NCI-H1930 (cell line): ENCODE data around the gene GPN1.
"Not testable (repeated sequence)": the region's sequence is repeated elsewhere in the genome, so short reads cannot be mapped to it uniquely, and the experiment has no call there.

Experiments
- DNase-seq, 2 experiments: peaks; one replicate each; lab custom pipeline; 2025; lab: John Stamatoyannopoulos, UW

The GPN1 gene

GRCh38 chr2:27627963-27628766 is 685 bp upstream of the GPN1 start:
- no peak for DNase-seq

DNA sequence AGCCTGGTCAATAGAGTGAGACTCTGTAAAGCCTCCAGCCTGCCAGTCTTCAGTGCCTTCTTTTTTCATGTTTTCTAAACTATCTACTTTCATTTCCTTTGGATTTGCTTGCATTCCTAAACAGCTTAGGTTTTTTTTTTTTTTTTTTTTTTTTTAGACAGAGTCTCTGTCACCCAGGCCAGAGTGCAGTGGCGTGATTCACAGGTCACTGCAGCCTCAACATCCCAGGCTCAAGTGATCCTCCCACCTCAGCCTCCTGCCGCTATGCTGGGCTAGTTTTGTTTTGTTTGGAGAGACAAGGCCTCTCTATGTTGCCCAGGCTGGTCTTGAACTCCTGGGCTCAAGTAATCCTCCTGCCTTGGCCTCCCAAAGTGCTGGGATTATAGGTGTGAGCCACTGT is 1.4 kb downstream of the GPN1 start:
- DNase-seq, result not testable (repeated sequence)

DNA sequence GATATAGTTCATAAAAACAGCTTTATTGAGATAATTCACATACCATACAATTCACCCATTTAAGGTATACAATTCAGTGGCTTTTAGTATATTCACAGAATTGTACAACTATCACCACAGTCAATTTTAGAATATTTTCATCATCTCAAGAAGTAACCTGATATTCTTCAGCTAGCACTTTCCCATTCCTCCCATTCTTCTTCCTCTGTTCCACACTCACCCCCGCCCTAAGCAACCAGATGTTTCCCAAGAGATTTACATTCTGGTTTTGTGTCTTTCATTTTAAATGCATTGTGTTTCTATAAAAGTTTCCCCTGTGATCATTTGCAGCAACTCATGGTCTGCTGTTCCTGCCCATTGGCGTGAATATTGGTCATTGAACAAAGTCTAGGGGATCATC is 5.4 kb downstream of the GPN1 start:
- no peak for DNase-seq

- no peak for DNase-seq
Observed at GRCh38 chr2:27636766-27637165, 7.9 kb downstream of the GPN1 start.

DNA sequence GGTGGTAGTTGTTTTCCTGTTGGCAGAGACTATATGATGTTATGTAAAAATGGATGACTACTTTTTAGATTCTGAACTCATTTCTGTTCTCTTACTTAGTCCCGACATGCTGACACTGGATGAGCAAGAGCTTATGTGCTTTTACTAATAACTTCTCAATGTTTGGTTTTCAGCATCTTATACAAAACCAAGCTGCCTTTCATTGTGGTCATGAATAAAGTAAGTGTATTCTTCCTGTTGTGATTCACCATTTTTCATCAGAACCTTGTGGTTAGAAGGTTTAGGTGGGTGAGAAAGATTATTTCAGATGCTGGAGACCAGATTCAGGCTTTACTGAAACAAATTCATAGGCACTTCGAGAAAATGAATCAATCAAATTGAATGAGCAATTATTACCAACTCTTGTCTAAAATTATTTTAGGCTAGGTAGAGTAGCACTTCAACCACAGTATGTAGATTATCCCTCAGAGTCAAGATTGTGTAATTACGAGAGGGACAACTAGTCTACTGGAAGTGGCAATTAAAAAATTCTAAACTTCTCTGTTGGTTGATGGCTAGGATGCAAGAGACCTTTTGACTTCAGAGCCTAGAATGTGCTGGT is 9.3 kb downstream of the GPN1 start:
- DNase-seq, result no peak

DNA sequence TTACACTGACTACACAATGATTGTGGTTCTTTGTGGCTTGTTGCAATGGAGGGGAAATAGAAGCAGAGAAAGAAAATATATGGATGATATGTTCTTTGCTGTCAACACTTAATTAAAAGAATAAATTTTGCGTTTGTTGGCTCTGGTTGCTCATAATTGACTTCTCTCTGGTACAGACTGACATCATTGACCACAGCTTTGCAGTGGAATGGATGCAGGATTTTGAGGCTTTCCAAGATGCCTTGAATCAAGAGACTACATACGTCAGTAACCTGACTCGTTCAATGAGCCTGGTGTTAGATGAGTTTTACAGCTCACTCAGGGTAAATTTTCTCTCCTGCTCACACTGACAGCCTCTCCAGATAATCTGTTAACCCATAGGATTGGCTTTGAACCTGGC is 9.9 kb downstream of the GPN1 start:
- DNase-seq, result no peak

DNA sequence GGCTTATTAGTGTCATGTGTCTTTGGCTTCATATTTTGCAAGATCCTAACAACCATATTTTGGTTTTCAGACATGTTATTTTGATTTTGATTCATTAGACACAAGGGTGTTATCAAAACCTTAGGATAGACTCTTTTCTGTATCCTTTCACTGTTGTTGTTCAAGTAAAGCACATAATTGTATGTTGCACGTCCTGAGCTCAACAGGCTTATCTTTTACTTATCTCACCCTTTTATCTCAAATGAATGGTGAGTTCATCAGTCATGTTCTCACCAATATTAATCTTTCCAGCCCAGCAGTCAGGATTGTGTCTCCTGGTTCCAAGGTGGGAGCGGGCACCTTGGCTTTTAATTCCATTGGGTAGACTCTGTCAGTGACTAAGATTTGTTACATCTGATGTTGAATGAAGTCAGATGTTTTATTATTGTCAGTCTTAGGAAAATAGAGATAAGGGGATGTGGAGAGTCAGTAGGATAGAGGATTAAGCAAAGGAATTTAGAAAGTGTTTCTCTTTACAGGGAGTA is 11.9 kb downstream of the GPN1 start:
- DNase-seq, result no peak

DNA sequence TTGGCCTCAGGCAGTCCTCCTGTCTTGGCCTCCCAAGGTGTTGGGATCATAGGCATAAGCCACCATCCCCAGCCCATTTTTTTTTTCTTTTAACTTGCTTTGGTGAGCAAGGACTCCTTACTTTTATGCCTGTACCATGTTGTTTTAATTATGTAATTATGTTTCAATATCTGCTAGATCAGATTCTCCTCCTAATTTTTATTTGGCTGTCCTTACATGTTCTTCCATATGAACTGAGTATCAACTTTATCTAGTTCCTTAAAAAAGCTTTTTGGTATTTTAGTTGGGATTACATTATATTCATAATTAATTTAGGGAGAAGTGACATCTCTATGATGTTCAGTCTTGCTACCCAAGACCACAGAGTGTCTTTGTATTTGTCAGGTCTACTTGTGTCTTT is 16.3 kb downstream of the GPN1 start:
- DNase-seq, result no peak

DNA sequence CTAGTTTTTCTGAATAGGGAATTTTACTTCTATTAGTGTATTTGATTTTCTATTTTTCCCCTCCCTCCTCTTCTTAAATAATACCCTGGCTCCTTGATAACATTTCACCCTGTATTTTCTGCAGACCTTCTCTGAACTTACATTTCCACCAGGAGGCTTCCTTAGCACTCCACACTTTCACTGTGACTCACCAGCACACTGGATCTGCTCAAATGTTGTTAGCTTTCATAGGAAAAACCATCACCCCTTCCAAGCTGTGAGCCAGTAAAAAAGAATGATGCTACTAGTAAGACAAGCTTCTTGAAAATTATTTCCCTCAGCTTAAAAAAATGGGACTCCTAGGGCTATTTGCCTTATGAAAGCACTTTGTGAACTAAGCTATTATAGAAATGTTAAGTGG is 18.4 kb downstream of the GPN1 start:
- no peak for DNase-seq

DNA sequence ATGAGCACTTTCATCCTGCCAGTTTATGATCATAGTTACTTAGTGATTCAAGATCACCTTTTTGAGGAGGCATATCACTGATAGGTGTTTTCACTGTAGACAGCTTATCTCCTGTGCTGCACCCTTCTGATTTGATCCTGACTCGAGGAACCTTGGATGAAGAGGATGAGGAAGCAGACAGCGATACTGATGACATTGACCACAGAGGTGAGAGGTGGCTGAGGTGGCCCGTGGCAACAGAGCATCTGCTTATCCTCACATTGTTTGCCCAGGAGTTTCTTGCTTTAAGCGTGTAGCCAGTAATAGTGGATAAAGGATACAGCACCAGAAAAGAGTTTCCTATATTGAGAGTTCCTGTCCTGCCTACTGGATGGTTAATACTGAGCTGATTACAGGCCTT is 18.9 kb downstream of the GPN1 start:
- DNase-seq, result no peak

DNA sequence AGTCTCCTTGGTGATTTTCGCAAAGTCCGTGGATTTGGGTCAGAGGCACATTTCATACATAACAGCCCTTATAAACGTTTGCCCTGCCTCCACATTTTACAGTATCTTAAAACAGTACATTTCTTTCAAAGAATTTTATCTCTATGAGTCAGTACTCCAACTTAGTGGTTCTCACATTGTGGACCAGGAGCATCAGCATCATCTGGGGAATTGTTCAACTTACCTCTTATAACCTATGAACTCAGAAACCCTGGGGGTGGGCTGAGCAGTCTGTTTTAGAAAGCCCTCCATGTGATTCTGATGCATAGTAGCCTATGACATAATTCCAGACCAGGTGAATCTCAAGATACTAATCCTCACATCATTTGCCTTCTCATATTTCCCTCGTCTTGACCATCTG is 22.2 kb downstream of the GPN1 start:
- DNase-seq, result no peak

- DNase-seq, result no peak
Observed at GRCh38 chr2:27652341-27652740, 23.5 kb downstream of the GPN1 start.

- DNase-seq, result no peak
Observed at GRCh38 chr2:27652790-27653189, 23.9 kb downstream of the GPN1 start.

DNA sequence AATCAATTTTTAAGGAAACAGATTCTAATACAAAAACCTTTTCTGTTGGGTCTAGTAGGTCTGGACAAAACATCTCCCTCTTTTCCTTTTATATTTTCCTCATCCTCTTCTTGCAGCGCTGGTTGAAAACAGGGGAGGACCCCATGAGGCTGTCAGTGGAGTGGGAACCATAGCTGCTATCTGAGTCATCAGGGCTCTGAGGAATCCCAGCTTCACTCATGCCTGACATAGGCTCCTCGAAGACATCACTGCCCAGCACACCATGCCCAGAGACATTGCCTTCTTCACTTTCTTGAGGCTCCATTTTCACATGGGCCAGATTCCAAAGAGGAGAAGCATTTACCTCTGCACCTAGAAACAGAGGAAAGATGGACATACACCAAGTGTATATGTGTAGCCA is 24.5 kb downstream of the GPN1 start:
- no peak for DNase-seq

- DNase-seq, result no peak
Observed at GRCh38 chr2:27655155-27655951, 26.5 kb downstream of the GPN1 start.

DNA sequence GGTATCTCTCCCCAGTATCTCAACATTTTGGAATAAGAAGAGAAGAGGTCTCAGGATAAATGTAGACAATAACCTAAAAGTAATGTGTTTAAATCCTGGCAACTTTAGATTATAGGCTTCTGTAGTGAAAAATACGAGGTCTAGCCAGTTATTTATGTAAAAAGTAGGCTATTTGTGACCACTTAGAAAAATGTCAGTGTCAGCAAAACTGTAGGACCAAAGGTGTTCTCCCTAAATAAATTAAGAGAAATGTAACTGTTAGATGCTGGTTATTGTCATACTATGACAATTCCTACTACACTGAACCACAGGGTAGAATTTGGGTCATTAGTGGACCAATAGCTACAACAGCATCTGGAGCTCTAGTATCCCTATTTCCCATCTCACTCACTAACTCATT is 32.5 kb downstream of the GPN1 start:
- DNase-seq, result no peak

GRCh38 chr2:27663285-27664153 is 34.7 kb downstream of the GPN1 start, which contains the start of the genes SLC4A1AP and SUPT7L:
Gene SLC4A1AP, plus strand, starts transcription at chr2:27663889. Its CDS starts 26 bp downstream, at chr2:27663915.
Gene SUPT7L, minus strand, starts transcription at chr2:27663614. Its CDS starts 1,422 bp downstream, at chr2:27662192.
- peak; percentile 76 to 83 for DNase-seq

DNA sequence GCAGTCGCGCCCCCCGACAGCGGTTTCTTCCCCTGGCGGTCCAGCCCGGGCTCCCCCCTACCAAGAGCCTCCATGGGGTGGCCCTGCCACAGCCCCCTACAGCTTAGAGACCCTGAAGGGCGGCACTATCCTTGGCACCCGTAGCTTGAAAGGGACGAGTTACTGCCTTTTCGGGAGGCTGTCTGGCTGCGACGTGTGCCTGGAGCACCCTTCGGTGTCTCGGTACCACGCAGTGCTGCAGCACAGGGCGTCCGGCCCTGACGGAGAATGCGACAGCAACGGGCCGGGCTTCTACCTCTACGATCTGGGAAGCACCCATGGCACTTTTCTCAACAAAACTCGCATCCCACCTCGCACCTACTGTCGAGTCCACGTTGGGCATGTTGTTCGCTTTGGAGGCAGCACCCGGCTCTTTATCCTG is 35.3 kb downstream of the GPN1 start:
- DNase-seq, result no peak

- DNase-seq, result no peak
Observed at GRCh38 chr2:27664622-27665363, 35.9 kb downstream of the GPN1 start.

DNA sequence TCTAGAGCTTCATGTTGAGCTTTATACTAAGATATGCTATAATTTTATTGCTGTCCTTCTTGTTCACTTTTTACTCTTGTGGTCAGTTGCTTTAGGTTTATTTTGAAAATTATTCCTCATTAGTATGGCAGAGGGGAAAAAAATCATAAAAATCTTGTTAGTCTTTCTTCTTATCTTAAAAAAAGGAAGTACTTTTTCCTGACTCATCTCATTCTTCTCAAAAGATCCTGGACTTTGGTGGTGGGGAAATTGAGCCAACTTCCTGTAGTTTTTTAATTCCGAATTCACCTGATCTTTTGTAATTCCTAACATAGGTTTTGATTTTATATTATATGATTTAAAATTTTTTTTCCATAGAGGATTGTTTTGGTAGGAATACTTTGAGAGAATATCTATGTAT is 38.6 kb downstream of the GPN1 start:
- DNase-seq, result no peak

GRCh38 chr2:27671235-27671634 is 42.4 kb downstream of the GPN1 start:
- no peak for DNase-seq
